ENCODE measurements around the gene GRK5. TPM values are rescaled to one million over a fixed set of nuclear protein-coding genes. Genes with fewer than 3 reads are reported as not detected.
A peak's percentile ranks its signal among the peaks of the same experiment; 100 is the strongest.

GRK5 gene
- total RNA-seq, 1 experiment from 2014 or later = 58.2 TPM

- CTCF ChIA-PET = interaction anchor here (0.6 kb wide), 1 partner anchor 158 kb away, joined by 4 read pairs; no protein-coding TSS in a partner anchor
- intact Hi-C loops (cut with micrococcal nuclease; ENCODE audit: unreplicated experiment) = loop anchor here (5.0 kb wide), 1 partner anchor 123 kb away; the partner anchor contains the start of gene GRK5
- Histone ChIP-seq H3K27ac (ENCODE audit: low read depth, low read length, poor library complexity, severe bottlenecking) (peak overlapping the region; percentile 62), H3K36me3 (ENCODE audit: insufficient read depth, low read length, poor library complexity, severe bottlenecking) (peaks cover 8% of the 10 kb centered on the region), H3K4me1 (ENCODE audit: insufficient read depth, low read length, poor library complexity, severe bottlenecking) (peaks cover 20% of the 10 kb centered on the region), H3K27me3 (replicated peaks; ENCODE audit: insufficient read depth, low read depth, low read length, poor library complexity) (no peaks in the 10 kb centered on the region), H3K4me3 (ENCODE audit: low read depth, low read length, poor library complexity, severe bottlenecking) (no peak overlapping the region), H3K9me3 (ENCODE audit: low read depth, low read length, poor library complexity, severe bottlenecking) (no peaks in the 10 kb centered on the region)
- peak; percentile 79 for DNase-seq (ENCODE audit: low spot score)
- POLR2A ChIA-PET (ENCODE audit: low non-redundant PET) = no interaction called here
- BruUV-seq (replicated peaks) = no TSS peak
- TF ChIP-seq, protein P1, sequence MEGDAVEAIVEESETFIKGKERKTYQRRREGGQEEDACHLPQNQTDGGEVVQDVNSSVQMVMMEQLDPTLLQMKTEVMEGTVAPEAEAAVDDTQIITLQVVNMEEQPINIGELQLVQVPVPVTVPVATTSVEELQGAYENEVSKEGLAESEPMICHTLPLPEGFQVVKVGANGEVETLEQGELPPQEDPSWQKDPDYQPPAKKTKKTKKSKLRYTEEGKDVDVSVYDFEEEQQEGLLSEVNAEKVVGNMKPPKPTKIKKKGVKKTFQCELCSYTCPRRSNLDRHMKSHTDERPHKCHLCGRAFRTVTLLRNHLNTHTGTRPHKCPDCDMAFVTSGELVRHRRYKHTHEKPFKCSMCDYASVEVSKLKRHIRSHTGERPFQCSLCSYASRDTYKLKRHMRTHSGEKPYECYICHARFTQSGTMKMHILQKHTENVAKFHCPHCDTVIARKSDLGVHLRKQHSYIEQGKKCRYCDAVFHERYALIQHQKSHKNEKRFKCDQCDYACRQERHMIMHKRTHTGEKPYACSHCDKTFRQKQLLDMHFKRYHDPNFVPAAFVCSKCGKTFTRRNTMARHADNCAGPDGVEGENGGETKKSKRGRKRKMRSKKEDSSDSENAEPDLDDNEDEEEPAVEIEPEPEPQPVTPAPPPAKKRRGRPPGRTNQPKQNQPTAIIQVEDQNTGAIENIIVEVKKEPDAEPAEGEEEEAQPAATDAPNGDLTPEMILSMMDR (conservative IDR thresholded peaks at IDR 0.05; ENCODE audit: low read depth, low read length) = no peak
- TF ChIP-seq EZH2 (IDR thresholded peaks at IDR 0.05; ENCODE audit: borderline replicate concordance, low read depth, low read length, poor library complexity, severe bottlenecking) = no peak
Measured at GRCh38 chr10:119330342-119330741, 123.0 kb downstream of the GRK5 start.

- ChIA-PET CTCF (interaction anchor here (0.6 kb wide), 1 partner anchor 157 kb away, joined by 4 read pairs; no protein-coding TSS in a partner anchor), POLR2A (ENCODE audit: low non-redundant PET) (interaction anchor here (0.6 kb wide), 1 partner anchor 121 kb away, joined by 6 read pairs; no protein-coding TSS in a partner anchor)
- TF ChIP-seq EZH2 (IDR thresholded peaks at IDR 0.05; ENCODE audit: borderline replicate concordance, low read depth, low read length, poor library complexity, severe bottlenecking) = no peak
- TF ChIP-seq, protein P1 (conservative IDR thresholded peaks at IDR 0.05; ENCODE audit: low read depth, low read length) = no peak
- DNase-seq (ENCODE audit: low spot score) = no peak
- BruUV-seq (replicated peaks) = no TSS peak
- Histone ChIP-seq H3K27ac (ENCODE audit: low read depth, low read length, poor library complexity, severe bottlenecking) (peak overlapping the region; percentile 62), H3K4me3 (ENCODE audit: low read depth, low read length, poor library complexity, severe bottlenecking) (no peak overlapping the region), H3K36me3 (ENCODE audit: insufficient read depth, low read length, poor library complexity, severe bottlenecking) (peaks cover 8% of the 10 kb centered on the region), H3K9me3 (ENCODE audit: low read depth, low read length, poor library complexity, severe bottlenecking) (no peaks in the 10 kb centered on the region), H3K27me3 (replicated peaks; ENCODE audit: insufficient read depth, low read depth, low read length, poor library complexity) (no peaks in the 10 kb centered on the region), H3K4me1 (ENCODE audit: insufficient read depth, low read length, poor library complexity, severe bottlenecking) (peaks cover 27% of the 10 kb centered on the region)
- intact Hi-C loops (cut with micrococcal nuclease; ENCODE audit: unreplicated experiment) = loop anchor here (5.0 kb wide), 1 partner anchor 124 kb away; the partner anchor contains the start of gene GRK5
Measured at GRCh38 chr10:119331061-119331460, 123.7 kb downstream of the GRK5 start.

DNA sequence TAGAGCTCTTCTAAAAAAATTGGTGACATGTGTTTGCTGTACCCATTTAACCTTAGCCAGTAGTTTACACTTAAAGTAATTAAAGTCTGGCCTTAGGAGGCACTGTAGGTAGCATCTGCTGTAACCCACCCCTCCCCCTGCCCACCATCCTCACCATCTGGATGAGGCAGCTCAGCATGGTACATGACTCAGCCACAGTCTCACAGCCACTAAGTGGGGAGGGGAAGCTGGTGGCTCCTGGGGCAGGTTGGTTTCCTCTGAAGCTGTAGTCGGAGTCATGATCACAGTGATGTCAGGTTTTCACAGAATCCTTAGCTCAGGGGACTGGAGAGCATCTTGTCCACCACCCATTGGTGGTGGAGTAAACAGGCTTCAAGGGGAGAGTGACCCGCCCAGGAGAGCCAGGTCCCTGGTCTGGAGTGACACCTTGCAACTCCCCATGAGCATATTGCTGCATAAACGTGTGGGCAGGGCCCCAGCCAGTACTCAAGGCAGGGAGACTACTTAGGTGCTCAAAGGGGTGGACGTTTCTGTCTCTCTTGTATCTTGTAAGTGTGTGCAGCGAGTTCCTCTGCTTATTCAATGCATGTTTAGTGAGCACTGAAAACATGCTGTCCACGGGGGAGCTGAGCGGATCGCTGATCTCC is 125.9 kb downstream of the GRK5 start:
- ChIA-PET CTCF (no interaction called here), POLR2A (ENCODE audit: low non-redundant PET) (interaction anchor here (0.6 kb wide), 1 partner anchor 537 kb away, joined by 3 read pairs; no protein-coding TSS in a partner anchor)
- Histone ChIP-seq H3K4me3 (ENCODE audit: low read depth, low read length, poor library complexity, severe bottlenecking) (no peak overlapping the region), H3K27ac (ENCODE audit: low read depth, low read length, poor library complexity, severe bottlenecking) (peak overlapping the region; percentile 63), H3K36me3 (ENCODE audit: insufficient read depth, low read length, poor library complexity, severe bottlenecking) (peaks cover 4% of the 10 kb centered on the region), H3K27me3 (replicated peaks; ENCODE audit: insufficient read depth, low read depth, low read length, poor library complexity) (no peaks in the 10 kb centered on the region), H3K9me3 (ENCODE audit: low read depth, low read length, poor library complexity, severe bottlenecking) (no peaks in the 10 kb centered on the region), H3K4me1 (ENCODE audit: insufficient read depth, low read length, poor library complexity, severe bottlenecking) (peaks cover 38% of the 10 kb centered on the region)
- DNase-seq (ENCODE audit: low spot score) = peak; percentile 40
- TF ChIP-seq, protein P1 (conservative IDR thresholded peaks at IDR 0.05; ENCODE audit: low read depth, low read length) = no peak
- no peak for TF ChIP-seq EZH2 (IDR thresholded peaks at IDR 0.05; ENCODE audit: borderline replicate concordance, low read depth, low read length, poor library complexity, severe bottlenecking)
- intact Hi-C loops (cut with micrococcal nuclease; ENCODE audit: unreplicated experiment) = loop anchor here (5.0 kb wide), 1 partner anchor 126 kb away; the partner anchor contains the start of gene GRK5
- BruUV-seq (replicated peaks) = no TSS peak
